ENCODE results near the gene RARG. TPM values are rescaled to one million over a fixed set of nuclear protein-coding genes. Genes with fewer than 3 reads are reported as not detected.

Gene RARG
- total RNA-seq, 4 donors from 2014 or later: 2.6 to 65.6 (median 28.9) TPM

DNA sequence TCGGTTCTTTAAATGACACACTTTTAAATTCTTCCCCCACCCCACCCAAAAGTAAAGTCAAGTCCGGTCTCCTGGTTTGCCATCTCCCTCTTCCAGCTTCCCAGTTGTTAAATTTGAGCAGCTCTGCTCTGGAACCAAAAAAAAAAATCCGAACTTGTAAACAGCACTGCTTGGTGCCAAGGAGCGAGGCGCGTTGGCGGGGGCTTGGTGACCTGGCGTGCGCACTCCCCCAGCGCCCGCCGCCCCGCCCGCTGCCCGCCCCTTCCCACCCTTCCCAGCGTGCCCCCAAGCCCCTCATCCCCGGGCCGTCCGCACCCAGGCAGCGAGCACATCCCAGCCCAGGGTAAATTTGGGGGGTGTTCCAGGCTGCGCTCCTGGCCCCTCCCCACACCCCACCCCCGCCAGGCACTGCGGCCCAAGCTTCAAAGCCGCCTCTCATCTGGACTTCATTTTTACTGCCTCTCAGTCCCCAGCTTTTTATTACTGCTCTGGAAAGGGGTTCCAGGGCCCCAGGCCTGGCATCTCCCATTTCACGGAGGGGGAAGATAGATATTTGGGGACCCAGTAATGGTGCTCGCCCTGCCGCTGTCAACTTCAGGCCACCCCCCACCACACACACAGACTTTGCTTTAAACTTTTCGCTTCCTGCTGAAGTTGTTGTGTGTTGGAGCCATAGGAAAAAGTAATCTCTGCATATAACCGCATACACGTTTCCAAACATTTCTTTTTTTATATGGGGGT, 13.3 kb downstream of the RARG start:
- TF ChIP-seq, protein P1, sequence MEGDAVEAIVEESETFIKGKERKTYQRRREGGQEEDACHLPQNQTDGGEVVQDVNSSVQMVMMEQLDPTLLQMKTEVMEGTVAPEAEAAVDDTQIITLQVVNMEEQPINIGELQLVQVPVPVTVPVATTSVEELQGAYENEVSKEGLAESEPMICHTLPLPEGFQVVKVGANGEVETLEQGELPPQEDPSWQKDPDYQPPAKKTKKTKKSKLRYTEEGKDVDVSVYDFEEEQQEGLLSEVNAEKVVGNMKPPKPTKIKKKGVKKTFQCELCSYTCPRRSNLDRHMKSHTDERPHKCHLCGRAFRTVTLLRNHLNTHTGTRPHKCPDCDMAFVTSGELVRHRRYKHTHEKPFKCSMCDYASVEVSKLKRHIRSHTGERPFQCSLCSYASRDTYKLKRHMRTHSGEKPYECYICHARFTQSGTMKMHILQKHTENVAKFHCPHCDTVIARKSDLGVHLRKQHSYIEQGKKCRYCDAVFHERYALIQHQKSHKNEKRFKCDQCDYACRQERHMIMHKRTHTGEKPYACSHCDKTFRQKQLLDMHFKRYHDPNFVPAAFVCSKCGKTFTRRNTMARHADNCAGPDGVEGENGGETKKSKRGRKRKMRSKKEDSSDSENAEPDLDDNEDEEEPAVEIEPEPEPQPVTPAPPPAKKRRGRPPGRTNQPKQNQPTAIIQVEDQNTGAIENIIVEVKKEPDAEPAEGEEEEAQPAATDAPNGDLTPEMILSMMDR (IDR thresholded peaks at IDR 0.05): no peak
- no peak for TF ChIP-seq POLR2A (IDR thresholded peaks at IDR 0.05)
- intact Hi-C loops (cut with DNase I; ENCODE audit: low total_unique reads): loop anchor here (5.0 to 10.0 kb wide), 2 partner anchors 34 to 66 kb away; a partner anchor contains a TSS
- H3K36me3 ChIP-seq: no peaks in the 10 kb centered on the region
- H3K9me3 ChIP-seq: no peaks in the 10 kb centered on the region
- peak overlapping the region; percentile 99 for H3K27ac ChIP-seq
- peak overlapping the region; percentile 73 to 78 for H3K4me3 ChIP-seq
- no peak for DNase-seq
- peaks cover 0 to 36% of the 10 kb centered on the region in 2 donors for H3K4me1 ChIP-seq
- no peaks in the 10 kb centered on the region for H3K27me3 ChIP-seq

DNA sequence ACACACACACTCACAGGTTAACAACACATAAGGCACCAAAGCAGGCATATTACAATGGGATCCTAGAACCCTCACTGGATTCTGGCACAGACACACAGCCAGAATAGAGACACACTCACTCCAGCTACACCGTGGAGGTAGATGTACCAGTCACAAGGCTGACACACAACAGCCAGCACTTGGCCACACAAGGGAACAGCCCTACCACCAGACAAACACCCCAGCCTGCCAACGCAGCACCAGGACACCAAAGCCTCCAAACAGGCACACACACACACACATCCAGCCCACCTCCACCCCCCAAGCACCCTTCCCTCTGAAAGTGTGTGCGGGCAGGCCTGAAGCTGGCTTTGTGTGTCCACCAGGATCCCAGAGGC, 14.1 kb downstream of the RARG start:
- Histone ChIP-seq H3K9me3 (no peaks in the 10 kb centered on the region), H3K4me3 (peak overlapping the region; percentile 73 to 78), H3K36me3 (no peaks in the 10 kb centered on the region), H3K4me1 (peaks cover 0 to 28% of the 10 kb centered on the region in 2 donors), H3K27me3 (no peaks in the 10 kb centered on the region), H3K27ac (peak overlapping the region; percentile 99)
- no peak for DNase-seq
- intact Hi-C loops (cut with DNase I; ENCODE audit: low total_unique reads): loop anchor here (5.0 to 10.0 kb wide), 2 partner anchors 34 to 67 kb away; a partner anchor contains a TSS
- no peak for TF ChIP-seq POLR2A (IDR thresholded peaks at IDR 0.05)
- TF ChIP-seq, protein P1 (IDR thresholded peaks at IDR 0.05): no peak

DNA sequence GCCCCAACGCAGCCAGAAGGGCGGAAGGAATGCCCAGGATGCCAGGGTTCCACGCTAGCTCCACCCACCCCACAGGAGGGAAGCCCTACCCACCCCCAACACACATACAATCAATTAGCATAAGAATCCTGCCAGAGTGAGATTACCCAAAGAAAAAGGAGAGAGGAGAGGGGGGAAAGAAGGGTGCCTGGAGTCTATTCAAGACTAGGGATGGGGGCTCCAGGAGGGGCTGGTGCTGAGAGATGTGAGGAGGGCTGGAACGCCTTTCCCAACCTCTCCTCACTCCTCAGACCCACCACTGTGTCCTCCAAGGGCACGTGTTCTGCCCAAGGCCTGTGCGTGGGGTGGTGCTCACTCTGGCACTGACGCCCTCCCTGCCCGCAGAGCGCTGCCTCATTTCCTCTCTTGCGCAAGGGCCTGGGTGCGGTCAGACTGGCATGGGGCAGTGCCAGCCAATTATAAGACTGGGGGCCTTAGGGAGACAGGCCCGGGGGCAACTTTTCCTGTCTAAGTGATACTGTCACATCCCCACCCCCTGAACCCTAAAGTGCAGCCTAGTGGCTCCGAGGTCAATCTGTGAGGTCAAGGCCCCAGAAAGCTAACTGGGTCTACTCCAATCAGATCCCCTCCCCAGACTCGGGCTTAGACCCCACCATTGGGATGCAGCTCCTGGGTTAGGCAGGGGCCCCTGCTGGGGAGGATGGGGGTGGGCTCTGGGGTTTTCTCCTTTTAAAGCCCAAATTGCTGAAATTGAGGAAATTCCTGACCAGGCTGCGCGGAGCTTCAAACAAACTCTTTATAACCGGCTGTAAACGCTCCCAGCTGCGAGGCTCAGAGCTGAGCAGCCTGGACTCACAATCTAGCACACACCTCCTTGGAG, 14.7 kb downstream of the RARG start:
- Histone ChIP-seq H3K4me1 (peaks cover 0 to 22% of the 10 kb centered on the region in 2 donors), H3K27me3 (no peaks in the 10 kb centered on the region), H3K36me3 (no peaks in the 10 kb centered on the region), H3K27ac (peak overlapping the region; percentile 99), H3K9me3 (no peaks in the 10 kb centered on the region), H3K4me3 (peak overlapping the region; percentile 73 to 78)
- intact Hi-C loops (cut with DNase I; ENCODE audit: low total_unique reads): loop anchor here (5.0 to 10.0 kb wide), 2 partner anchors 35 to 68 kb away; a partner anchor contains a TSS
- TF ChIP-seq POLR2A (IDR thresholded peaks at IDR 0.05): no peak
- no peak for DNase-seq

DNA sequence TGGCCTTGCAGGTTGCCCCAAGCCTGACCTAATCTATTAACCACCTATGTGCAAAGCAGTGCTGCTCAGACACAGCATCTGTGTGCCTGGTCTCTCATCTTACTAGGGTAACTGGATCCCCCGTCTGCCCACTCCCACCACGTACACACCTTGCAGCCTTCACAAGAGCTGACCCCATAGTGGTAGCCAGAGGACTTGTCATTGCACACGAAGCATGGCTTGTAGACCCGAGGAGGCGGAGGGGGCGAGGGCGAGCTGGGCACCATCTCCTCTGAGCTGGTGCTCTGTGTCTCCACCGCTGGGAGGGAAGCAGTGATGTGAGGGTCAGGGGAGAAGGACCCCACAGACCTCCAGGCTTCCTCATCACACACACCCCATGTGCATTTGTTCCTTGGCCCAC, 16.5 kb downstream of the RARG start:
- H3K27ac ChIP-seq: peak overlapping the region; percentile 37 to 40
- no peak for TF ChIP-seq POLR2A (IDR thresholded peaks at IDR 0.05)
- TF ChIP-seq, protein P1 (IDR thresholded peaks at IDR 0.05): no peak
- intact Hi-C loops (cut with DNase I; ENCODE audit: low total_unique reads): loop anchor here (5.0 to 10.0 kb wide), 2 partner anchors 37 to 69 kb away; a partner anchor contains a TSS
- H3K9me3 ChIP-seq: no peaks in the 10 kb centered on the region
- no peak overlapping the region for H3K4me3 ChIP-seq
- no peaks in the 10 kb centered on the region for H3K27me3 ChIP-seq
- H3K36me3 ChIP-seq: no peaks in the 10 kb centered on the region
- peaks cover 0 to 16% of the 10 kb centered on the region in 2 donors for H3K4me1 ChIP-seq
- DNase-seq: no peak

DNA sequence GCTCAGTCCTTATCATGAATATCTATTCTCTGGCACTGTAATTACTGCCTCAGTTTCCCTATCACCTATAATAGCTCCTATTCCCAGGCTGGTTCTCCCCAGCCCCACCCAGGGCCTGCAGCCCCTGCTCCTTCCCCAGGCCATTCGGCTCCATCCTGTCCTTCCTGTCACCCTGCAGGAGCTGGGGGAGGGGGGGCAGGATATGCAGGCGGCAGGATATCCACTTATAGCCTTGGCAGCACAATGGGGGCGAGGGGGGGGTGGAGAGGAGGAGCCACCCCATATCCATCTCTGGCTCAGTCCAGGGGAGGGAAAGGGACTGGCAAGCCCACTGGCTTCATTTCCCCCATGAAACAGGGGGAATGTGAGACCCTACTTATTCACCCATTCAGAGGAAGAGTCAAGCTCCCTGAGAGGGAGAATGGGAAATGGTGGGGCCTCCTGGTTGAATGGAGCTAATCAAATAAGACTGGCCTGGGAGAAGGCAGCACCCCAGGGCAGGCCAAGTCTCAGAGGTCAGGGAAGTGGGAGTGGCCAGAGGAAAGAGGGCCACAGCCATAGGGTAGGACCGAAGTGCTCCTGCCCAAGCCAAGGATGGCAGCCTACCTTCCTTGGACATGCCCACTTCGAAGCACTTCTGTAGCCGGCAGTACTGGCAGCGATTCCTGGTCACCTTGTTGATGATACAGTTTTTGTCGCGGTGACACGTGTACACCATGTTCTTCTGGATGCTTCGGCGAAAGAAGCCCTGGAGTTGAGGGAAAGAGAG, 17.1 kb downstream of the RARG start:
- Histone ChIP-seq H3K4me1 (peaks cover 0 to 16% of the 10 kb centered on the region in 2 donors), H3K27me3 (no peaks in the 10 kb centered on the region), H3K4me3 (no peak overlapping the region), H3K27ac (peak overlapping the region; percentile 37 to 40), H3K9me3 (no peaks in the 10 kb centered on the region), H3K36me3 (no peaks in the 10 kb centered on the region)
- no peak for TF ChIP-seq POLR2A (IDR thresholded peaks at IDR 0.05)
- TF ChIP-seq, protein P1 (IDR thresholded peaks at IDR 0.05): no peak
- intact Hi-C loops (cut with DNase I; ENCODE audit: low total_unique reads): loop anchor here (5.0 to 10.0 kb wide), 2 partner anchors 37 to 70 kb away; a partner anchor contains a TSS
- peak in 1 of 2 donors; percentile 71 for DNase-seq
